Activated CD8-positive, alpha-beta T cell treated with anti-CD3 and anti-CD28 coated beads for 36 hours (primary cell): ENCODE results near the gene KRT7. TPM values are rescaled to one million over a fixed set of nuclear protein-coding genes. Genes with fewer than 3 reads are reported as not detected.

Experiments
- ATAC-seq: fragments of 200-7000 bp; cut with Tn5 transposase; one replicate; pipeline ENCODE4 v1.10.0; 2021; ENCODE audit warnings: mild to moderate bottlenecking, moderate library complexity
- CTCF ChIA-PET: fragments of 350-600 bp; sonication (Branson Sonifier 250); formaldehyde crosslinking; loops from one replicate; lab custom pipeline; 2021; ENCODE audit warnings: antibody characterized with exemption; lab: Charles Lee
- POLR2A ChIA-PET: fragments of 350-600 bp; sonication (Branson Sonifier 250); formaldehyde crosslinking; loops from one replicate; lab custom pipeline; 2021; ENCODE audit warnings: antibody characterized with exemption; lab: Charles Lee
- DNase-seq: peaks from one replicate; pipeline ENCODE4 v3.0.0-alpha.2; 2020
- H3K27ac Mint-ChIP-seq: one replicate; pipeline ENCODE4 v1.8.0; 2021; ENCODE audit warnings: mild to moderate bottlenecking, mixed read lengths
- H3K27me3 Mint-ChIP-seq: one replicate; pipeline ENCODE4 v1.8.0; 2021; ENCODE audit warnings: mixed read lengths
- H3K36me3 Mint-ChIP-seq: one replicate; pipeline ENCODE4 v1.8.0; 2021; ENCODE audit warnings: low read depth, mixed read lengths
- H3K4me1 Mint-ChIP-seq: one replicate; pipeline ENCODE4 v1.8.0; 2021; ENCODE audit warnings: low read depth, mixed read lengths
- H3K4me3 Mint-ChIP-seq: one replicate; pipeline ENCODE4 v1.8.0; 2021; ENCODE audit warnings: mild to moderate bottlenecking, moderate library complexity, mixed read lengths
- H3K9me3 Mint-ChIP-seq: one replicate; pipeline ENCODE4 v1.8.0; 2021; ENCODE audit warnings: mixed read lengths
- CTCF ChIP-seq: fragments of 200-600 bp; IDR thresholded peaks from one replicate; pipeline ENCODE4 v1.8.0; 2022; ENCODE audit warnings: antibody characterized with exemption, mild to moderate bottlenecking
- intact Hi-C: fragments of 100-400 bp; cut with micrococcal nuclease; formaldehyde crosslinking; loops from one replicate; pipeline ENCODE4 v1.10.0; 2022
- total RNA-seq, 2 experiments: library from RNA; stranded (reverse); gene quantifications; one replicate each; pipeline ENCODE4 v1.2.3, GENCODE V29; 2021

KRT7 gene
- total RNA-seq, result 1 to 10 TPM; 2.1 to 3.1 TPM

DNA sequence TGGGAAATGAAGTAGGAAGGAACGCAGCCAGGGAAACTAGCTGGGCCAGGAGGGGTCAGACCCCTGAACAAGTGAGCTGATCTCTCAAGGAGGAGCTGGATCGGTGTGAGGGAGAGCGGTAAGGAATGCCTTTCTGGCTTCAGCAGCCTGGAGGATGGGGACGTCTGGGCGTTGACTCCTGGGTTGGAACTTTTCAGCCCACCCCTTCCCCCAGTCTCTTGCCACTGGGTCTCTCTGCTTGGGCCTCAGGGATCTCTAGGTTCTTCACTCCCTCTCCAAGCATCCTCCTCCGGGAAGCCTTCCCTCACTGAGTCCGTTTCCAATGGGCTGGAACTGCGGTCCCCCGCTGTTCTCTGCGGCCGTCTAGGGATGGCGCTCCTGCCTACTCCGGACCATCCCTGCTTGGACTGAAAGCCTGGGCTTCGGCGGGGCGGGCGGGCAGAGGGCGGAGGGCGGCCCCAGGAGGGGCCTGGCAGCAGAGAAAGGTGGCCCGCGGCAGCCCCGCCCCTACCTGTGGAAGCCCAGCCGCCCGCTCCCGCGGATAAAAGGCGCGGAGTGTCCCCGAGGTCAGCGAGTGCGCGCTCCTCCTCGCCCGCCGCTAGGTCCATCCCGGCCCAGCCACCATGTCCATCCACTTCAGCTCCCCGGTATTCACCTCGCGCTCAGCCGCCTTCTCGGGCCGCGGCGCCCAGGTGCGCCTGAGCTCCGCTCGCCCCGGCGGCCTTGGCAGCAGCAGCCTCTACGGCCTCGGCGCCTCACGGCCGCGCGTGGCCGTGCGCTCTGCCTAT, at the start of gene KRT7:
TSS of gene KRT7 (plus strand) at position 570 of the 788 bp plus-strand sequence. CDS start at position 624, 54 bp downstream.
- Mint-ChIP-seq H3K9me3 (no peaks in the 10 kb centered on the region), H3K4me1 (no peaks in the 10 kb centered on the region), H3K27me3 (peaks cover 53% of the 10 kb centered on the region), H3K36me3 (no peaks in the 10 kb centered on the region), H3K27ac (no peak within 1 kb of the TSS), H3K4me3 (no peak within 1 kb of the TSS)
- DNase-seq, result no peak
- ChIA-PET POLR2A (no interaction called here), CTCF (no interaction called here)
- ATAC-seq, result no peak
- TF ChIP-seq CTCF, result no peak
- intact Hi-C loops, result no loop called here

- DNase-seq (no peak), ATAC-seq (no peak)
- CTCF ChIA-PET, result no interaction called here
- POLR2A ChIA-PET, result no interaction called here
- no peak for TF ChIP-seq CTCF
- Mint-ChIP-seq H3K36me3 (no peaks in the 10 kb centered on the region), H3K4me1 (peaks cover 2% of the 10 kb centered on the region), H3K27me3 (no peaks in the 10 kb centered on the region), H3K9me3 (no peaks in the 10 kb centered on the region), H3K27ac (no peak overlapping the region), H3K4me3 (no peak overlapping the region)
- intact Hi-C loops, result no loop called here
These were observed 49.5 kb upstream of the KRT7 start for GRCh38 chr12:52183544-52183910.

DNA sequence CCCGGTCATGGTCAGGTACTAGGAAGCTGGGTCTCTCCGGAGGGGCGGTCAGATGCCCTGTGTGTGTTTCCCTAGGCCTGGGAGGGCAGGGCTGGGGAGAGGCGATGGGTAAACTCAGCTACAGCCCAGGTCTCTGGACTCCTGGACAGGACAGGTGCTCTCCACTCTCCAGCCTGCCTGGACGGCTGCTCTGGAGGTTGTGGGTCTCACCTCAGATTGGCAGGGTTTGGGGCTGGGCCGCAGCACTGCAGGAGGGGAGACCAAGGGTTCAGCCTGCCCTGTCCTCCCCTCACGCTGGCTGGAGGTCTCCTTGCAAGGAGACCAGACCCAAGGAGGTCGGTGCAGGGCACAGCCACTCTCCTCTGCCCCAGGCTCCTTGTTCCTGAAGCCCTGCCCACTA, 49.1 kb upstream of the KRT7 start:
- no peaks in the 10 kb centered on the region for H3K36me3 Mint-ChIP-seq
- POLR2A ChIA-PET, result no interaction called here
- no peak overlapping the region for H3K4me3 Mint-ChIP-seq
- CTCF ChIA-PET, result no interaction called here
- H3K27ac Mint-ChIP-seq, result no peak overlapping the region
- no peak for ATAC-seq
- DNase-seq, result no peak
- no peak for TF ChIP-seq CTCF
- peaks cover 2% of the 10 kb centered on the region for H3K4me1 Mint-ChIP-seq
- no peaks in the 10 kb centered on the region for H3K27me3 Mint-ChIP-seq
- intact Hi-C loops, result no loop called here
- H3K9me3 Mint-ChIP-seq, result no peaks in the 10 kb centered on the region

DNA sequence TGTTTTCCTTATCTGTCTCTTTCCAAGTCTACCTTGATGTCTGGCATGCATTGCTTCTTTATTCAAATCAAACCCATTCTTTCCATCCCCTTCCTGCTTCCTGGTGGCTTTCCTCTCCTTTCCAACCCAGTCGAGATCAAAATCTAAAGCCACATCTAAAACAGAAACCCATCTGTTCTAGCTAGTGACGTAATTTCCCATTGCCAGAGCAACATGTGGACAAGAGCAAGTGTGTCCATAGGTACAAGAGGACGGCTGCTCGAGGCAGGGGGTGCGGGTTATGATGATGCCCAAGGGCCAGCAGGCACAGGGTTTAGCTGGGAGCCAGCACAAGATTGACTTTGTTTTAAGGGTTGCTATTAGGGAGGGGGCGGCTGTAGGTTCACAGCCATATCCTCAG, 48.2 kb upstream of the KRT7 start:
- intact Hi-C loops, result no loop called here
- Mint-ChIP-seq H3K27me3 (no peaks in the 10 kb centered on the region), H3K9me3 (no peaks in the 10 kb centered on the region), H3K4me1 (peaks cover 2% of the 10 kb centered on the region), H3K27ac (no peak overlapping the region), H3K4me3 (no peak overlapping the region), H3K36me3 (no peaks in the 10 kb centered on the region)
- DNase-seq (no peak), ATAC-seq (no peak)
- ChIA-PET CTCF (no interaction called here), POLR2A (no interaction called here)
- TF ChIP-seq CTCF, result no peak

DNA sequence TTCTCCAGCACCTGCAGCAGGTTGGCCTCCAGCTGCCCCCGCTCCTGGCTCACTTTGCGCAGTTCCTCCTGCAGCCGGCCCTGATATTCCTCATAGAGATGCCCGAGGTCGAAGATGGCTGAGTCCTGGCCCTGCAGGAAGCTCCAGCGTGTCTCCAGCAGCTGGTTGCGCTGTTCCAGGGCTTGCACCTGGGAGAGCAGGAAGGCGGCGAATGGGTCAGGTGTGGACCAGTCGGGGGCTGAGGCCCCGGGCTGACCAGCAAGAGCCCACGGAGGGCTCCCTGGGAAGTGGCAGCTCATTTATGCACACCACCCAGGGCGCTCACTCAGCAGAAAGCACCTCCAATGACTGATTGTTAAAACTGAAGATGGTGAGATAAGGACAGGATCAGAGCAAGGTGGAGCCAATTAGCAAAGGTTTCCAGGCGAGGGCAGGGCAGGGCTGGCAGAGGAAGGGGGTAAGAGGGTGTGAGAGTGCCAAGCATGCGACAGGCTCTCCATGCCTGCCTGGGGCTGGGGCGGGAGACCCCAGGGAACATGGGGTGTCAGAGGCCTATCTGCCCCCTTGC, 47.6 kb upstream of the KRT7 start:
- no peak overlapping the region for H3K27ac Mint-ChIP-seq
- H3K27me3 Mint-ChIP-seq, result no peaks in the 10 kb centered on the region
- intact Hi-C loops, result no loop called here
- DNase-seq (no peak), ATAC-seq (no peak)
- H3K36me3 Mint-ChIP-seq, result no peaks in the 10 kb centered on the region
- H3K4me3 Mint-ChIP-seq, result no peak overlapping the region
- H3K4me1 Mint-ChIP-seq, result peaks cover 2% of the 10 kb centered on the region
- ChIA-PET POLR2A (no interaction called here), CTCF (interaction anchor here (1.0 to 1.4 kb wide), 2 partner anchors 28 to 92 kb away, joined by 3 read pairs; no protein-coding TSS in a partner anchor)
- no peak for TF ChIP-seq CTCF
- no peaks in the 10 kb centered on the region for H3K9me3 Mint-ChIP-seq
